MM.1S (cell line): Measurements from ENCODE around the gene INSC.

Experiments used
- CTCF ChIP-seq: fragments of 300-600 bp; sonication (generic); IDR thresholded peaks from 2 replicates; pipeline ENCODE4 v1.5.1; 2016; ENCODE audit warnings: antibody characterized with exemption, low read length, mixed read lengths
- EZH2 ChIP-seq: fragments of 300-600 bp; sonication (generic); optimal IDR thresholded peaks from 2 replicates; pipeline ENCODE3; 2017; ENCODE audit warnings: low read depth, mild to moderate bottlenecking, antibody characterized with exemption, low read length, mixed read lengths

GRCh38 chr11:15192005-15192556 lies 77.4 kb downstream of the INSC start:
- TF ChIP-seq CTCF (no peak), EZH2 (no peak)
